Ishikawa (cell line): Measurements from ENCODE around the gene PAPPA.

Experiments used
- CEBPB ChIP-seq: IDR thresholded peaks from 2 replicates; pipeline ENCODE4 v1.6.1; 2012
- CREB1 ChIP-seq: IDR thresholded peaks from 2 replicates; pipeline ENCODE4 v1.6.1; 2012; ENCODE audit warnings: low read depth
- EP300 ChIP-seq: IDR thresholded peaks from 2 replicates; pipeline ENCODE4 v1.6.1; 2012; ENCODE audit warnings: borderline replicate concordance
- FOXM1 ChIP-seq: IDR thresholded peaks from 2 replicates; pipeline ENCODE4 v1.6.1; 2012; ENCODE audit warnings: low read depth, borderline replicate concordance
- RAD21 ChIP-seq: IDR thresholded peaks from 2 replicates; pipeline ENCODE4 v1.6.1; 2012; ENCODE audit warnings: low read depth
- TAF1 ChIP-seq: IDR thresholded peaks from 2 replicates; pipeline ENCODE4 v1.6.1; 2012; ENCODE audit warnings: low read depth, mild to moderate bottlenecking
- TCF12 ChIP-seq: IDR thresholded peaks from 2 replicates; pipeline ENCODE4 v1.6.1; 2012; ENCODE audit warnings: low read depth
- YY1 ChIP-seq: IDR thresholded peaks from 2 replicates; pipeline ENCODE4 v1.6.1; 2012; ENCODE audit warnings: low read depth
- ZBTB7A ChIP-seq: IDR thresholded peaks from 2 replicates; pipeline ENCODE4 v1.6.1; 2012; ENCODE audit warnings: low read depth
- TF ChIP-seq, protein P1 (sequence below): IDR thresholded peaks from 2 replicates; pipeline ENCODE4 v1.6.1; 2012; ENCODE audit warnings: low read depth, mild to moderate bottlenecking
- TF ChIP-seq, protein P2 (sequence below): IDR thresholded peaks from 2 replicates; pipeline ENCODE4 v1.6.1; 2012
- TF ChIP-seq, protein P3 (sequence below): IDR thresholded peaks from 2 replicates; pipeline ENCODE4 v1.6.1; 2012

DNA sequence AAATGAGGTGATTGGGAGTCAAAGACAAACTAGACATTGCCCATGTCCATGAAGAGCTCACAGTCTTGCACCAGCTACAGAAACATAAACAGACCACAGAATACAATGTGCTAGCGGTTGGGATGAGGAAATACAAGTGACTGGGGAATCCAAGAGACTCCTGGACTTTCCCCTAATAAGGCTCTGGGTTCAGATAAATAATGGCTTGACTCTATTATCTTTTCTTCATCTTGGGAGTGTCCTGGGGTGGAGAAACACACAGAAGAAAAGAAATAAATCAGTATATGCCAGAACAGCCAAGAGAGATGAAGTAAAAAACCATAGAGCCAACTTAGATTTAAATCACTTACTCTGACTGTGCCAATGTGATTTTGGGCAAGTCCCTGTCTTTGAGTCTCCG is 227.8 kb downstream of the PAPPA start:
- TF ChIP-seq, protein P1, sequence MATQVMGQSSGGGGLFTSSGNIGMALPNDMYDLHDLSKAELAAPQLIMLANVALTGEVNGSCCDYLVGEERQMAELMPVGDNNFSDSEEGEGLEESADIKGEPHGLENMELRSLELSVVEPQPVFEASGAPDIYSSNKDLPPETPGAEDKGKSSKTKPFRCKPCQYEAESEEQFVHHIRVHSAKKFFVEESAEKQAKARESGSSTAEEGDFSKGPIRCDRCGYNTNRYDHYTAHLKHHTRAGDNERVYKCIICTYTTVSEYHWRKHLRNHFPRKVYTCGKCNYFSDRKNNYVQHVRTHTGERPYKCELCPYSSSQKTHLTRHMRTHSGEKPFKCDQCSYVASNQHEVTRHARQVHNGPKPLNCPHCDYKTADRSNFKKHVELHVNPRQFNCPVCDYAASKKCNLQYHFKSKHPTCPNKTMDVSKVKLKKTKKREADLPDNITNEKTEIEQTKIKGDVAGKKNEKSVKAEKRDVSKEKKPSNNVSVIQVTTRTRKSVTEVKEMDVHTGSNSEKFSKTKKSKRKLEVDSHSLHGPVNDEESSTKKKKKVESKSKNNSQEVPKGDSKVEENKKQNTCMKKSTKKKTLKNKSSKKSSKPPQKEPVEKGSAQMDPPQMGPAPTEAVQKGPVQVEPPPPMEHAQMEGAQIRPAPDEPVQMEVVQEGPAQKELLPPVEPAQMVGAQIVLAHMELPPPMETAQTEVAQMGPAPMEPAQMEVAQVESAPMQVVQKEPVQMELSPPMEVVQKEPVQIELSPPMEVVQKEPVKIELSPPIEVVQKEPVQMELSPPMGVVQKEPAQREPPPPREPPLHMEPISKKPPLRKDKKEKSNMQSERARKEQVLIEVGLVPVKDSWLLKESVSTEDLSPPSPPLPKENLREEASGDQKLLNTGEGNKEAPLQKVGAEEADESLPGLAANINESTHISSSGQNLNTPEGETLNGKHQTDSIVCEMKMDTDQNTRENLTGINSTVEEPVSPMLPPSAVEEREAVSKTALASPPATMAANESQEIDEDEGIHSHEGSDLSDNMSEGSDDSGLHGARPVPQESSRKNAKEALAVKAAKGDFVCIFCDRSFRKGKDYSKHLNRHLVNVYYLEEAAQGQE: no peak
- TF ChIP-seq CREB1 (no peak), YY1 (no peak), RAD21 (no peak), EP300 (no peak), TAF1 (no peak), ZBTB7A (no peak), TCF12 (no peak), CEBPB (no peak), FOXM1 (no peak)
- TF ChIP-seq, protein P2, sequence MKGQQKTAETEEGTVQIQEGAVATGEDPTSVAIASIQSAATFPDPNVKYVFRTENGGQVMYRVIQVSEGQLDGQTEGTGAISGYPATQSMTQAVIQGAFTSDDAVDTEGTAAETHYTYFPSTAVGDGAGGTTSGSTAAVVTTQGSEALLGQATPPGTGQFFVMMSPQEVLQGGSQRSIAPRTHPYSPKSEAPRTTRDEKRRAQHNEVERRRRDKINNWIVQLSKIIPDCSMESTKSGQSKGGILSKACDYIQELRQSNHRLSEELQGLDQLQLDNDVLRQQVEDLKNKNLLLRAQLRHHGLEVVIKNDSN: no peak
- TF ChIP-seq, protein P3, sequence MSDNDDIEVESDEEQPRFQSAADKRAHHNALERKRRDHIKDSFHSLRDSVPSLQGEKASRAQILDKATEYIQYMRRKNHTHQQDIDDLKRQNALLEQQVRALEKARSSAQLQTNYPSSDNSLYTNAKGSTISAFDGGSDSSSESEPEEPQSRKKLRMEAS: no peak
